A549 (cell line): ENCODE data around the gene HS6ST3.

Experiments used
- CTCF ChIP-seq: fragments of >200 bp; sonication (Bioruptor Twin); formaldehyde crosslinking; IDR thresholded peaks from 3 replicates; pipeline ENCODE4 v1.5.1; 2016
- NR3C1 ChIP-seq: fragments of >200 bp; sonication (Bioruptor Twin); formaldehyde crosslinking; IDR thresholded peaks from 3 replicates; pipeline ENCODE4 v1.6.1; 2017
- POLR2A ChIP-seq: IDR thresholded peaks from 2 replicates; pipeline ENCODE4 v1.6.1; 2012; ENCODE audit warnings: mild to moderate bottlenecking, low read length
- POLR2AphosphoS2 ChIP-seq: conservative IDR thresholded peaks from 2 replicates; pipeline ENCODE4 v1.6.1; 2012; ENCODE audit warnings: low read length, improper control_type of control experiment, inconsistent platforms
- RARB ChIP-seq: fragments of 250-450 bp; sonication (Bioruptor Pico); IDR thresholded peaks from 2 replicates; pipeline ENCODE4 v1.8.0; 2021; ENCODE audit warnings: mild to moderate bottlenecking, moderate library complexity
- TF ChIP-seq, protein P1 (sequence below): IDR thresholded peaks from 2 replicates; pipeline ENCODE4 v1.6.1; 2012

- no peak for TF ChIP-seq CTCF
- TF ChIP-seq POLR2A, result no peak
- no peak for TF ChIP-seq POLR2AphosphoS2
- no peak for TF ChIP-seq RARB (CRISPR knock-in tag)
- TF ChIP-seq NR3C1, result no peak
- TF ChIP-seq, protein P1, sequence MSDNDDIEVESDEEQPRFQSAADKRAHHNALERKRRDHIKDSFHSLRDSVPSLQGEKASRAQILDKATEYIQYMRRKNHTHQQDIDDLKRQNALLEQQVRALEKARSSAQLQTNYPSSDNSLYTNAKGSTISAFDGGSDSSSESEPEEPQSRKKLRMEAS, result no peak
Observed at GRCh38 chr13:96297360-96297759, 207.5 kb downstream of the HS6ST3 start.
